HepG2 (cell line): ENCODE results near the gene SH2D6. TPM values are rescaled to one million over a fixed set of nuclear protein-coding genes. Genes with fewer than 3 reads are reported as not detected.
A peak's percentile ranks its signal among the peaks of the same experiment; 100 is the strongest.

Source experiments
- AHR ChIP-seq: IDR thresholded peaks from 2 replicates; pipeline ENCODE4 v1.6.1; 2018; ENCODE audit warnings: missing genetic modification reagents, missing compliant biosample characterization
- AKNA ChIP-seq: sonication (generic); formaldehyde crosslinking; IDR thresholded peaks from 2 replicates; pipeline ENCODE4 v1.4.0; 2020; ENCODE audit warnings: missing genetic modification reagents, borderline replicate concordance
- DMAP1 ChIP-seq: IDR thresholded peaks from 2 replicates; pipeline ENCODE4 v1.6.1; 2016
- ERF ChIP-seq: IDR thresholded peaks from 2 replicates; pipeline ENCODE4 v1.6.1; 2018; ENCODE audit warnings: missing biosample characterization, missing genetic modification reagents
- GATAD1 ChIP-seq: IDR thresholded peaks from 2 replicates; pipeline ENCODE4 v1.6.1; 2016; ENCODE audit warnings: missing genetic modification reagents, missing compliant biosample characterization
- KAT8 ChIP-seq: IDR thresholded peaks from 2 replicates; pipeline ENCODE4 v1.6.1; 2016; ENCODE audit warnings: missing genetic modification reagents, missing compliant biosample characterization
- SNAPC2 ChIP-seq: sonication (generic); formaldehyde crosslinking; IDR thresholded peaks from 2 replicates; pipeline ENCODE4 v1.8.1; 2022; ENCODE audit warnings: mild to moderate bottlenecking, missing genetic modification reagents
- SNRNP70 ChIP-seq: fragments of 200-400 bp; formaldehyde crosslinking; IDR thresholded peaks from 2 replicates; pipeline ENCODE4 v1.6.1; 2017; ENCODE audit warnings: mild to moderate bottlenecking, low read depth, low read length, moderate library complexity
- TRIM22 ChIP-seq: fragments of 450-650 bp; IDR thresholded peaks from 2 replicates; pipeline ENCODE4 v1.6.1; 2017
- ZBTB1 ChIP-seq: sonication (generic); formaldehyde crosslinking; IDR thresholded peaks from 2 replicates; pipeline ENCODE4 v1.4.0; 2020; ENCODE audit warnings: missing genetic modification reagents, borderline replicate concordance
- ZFX ChIP-seq: sonication (generic); formaldehyde crosslinking; IDR thresholded peaks from 2 replicates; pipeline ENCODE4 v1.4.0; 2020; ENCODE audit warnings: mild to moderate bottlenecking, low read depth, missing genetic modification reagents, moderate library complexity
- ZNF20 ChIP-seq: sonication (generic); formaldehyde crosslinking; IDR thresholded peaks from 2 replicates; pipeline ENCODE4 v1.4.0; 2020; ENCODE audit warnings: mild to moderate bottlenecking, moderate library complexity, missing genetic modification reagents
- ZNF274 ChIP-seq: sonication (generic); formaldehyde crosslinking; IDR thresholded peaks from 2 replicates; pipeline ENCODE4 v1.5.1; 2020; ENCODE audit warnings: mild to moderate bottlenecking, missing genetic modification reagents
- ZNF431 ChIP-seq: sonication (generic); formaldehyde crosslinking; IDR thresholded peaks from 2 replicates; pipeline ENCODE4 v1.9.0; 2022; ENCODE audit warnings: missing genetic modification reagents, low read depth, mild to moderate bottlenecking, borderline replicate concordance
- ZNF597 ChIP-seq: sonication (generic); formaldehyde crosslinking; IDR thresholded peaks from 2 replicates; pipeline ENCODE4 v1.5.0; 2020; ENCODE audit warnings: missing genetic modification reagents
- ZNF616 ChIP-seq: sonication (generic); formaldehyde crosslinking; IDR thresholded peaks from 2 replicates; pipeline ENCODE4 v1.5.0; 2020; ENCODE audit warnings: low read depth, mild to moderate bottlenecking, missing genetic modification reagents
- ZNF670 ChIP-seq: sonication (generic); formaldehyde crosslinking; IDR thresholded peaks from 2 replicates; pipeline ENCODE4 v1.8.0; 2022; ENCODE audit warnings: mild to moderate bottlenecking, missing genetic modification reagents, borderline replicate concordance
- ZNF724P ChIP-seq: sonication (generic); formaldehyde crosslinking; IDR thresholded peaks from 2 replicates; pipeline ENCODE4 v1.8.0; 2022; ENCODE audit warnings: missing genetic modification reagents, borderline replicate concordance
- ZNF883 ChIP-seq: sonication (generic); formaldehyde crosslinking; IDR thresholded peaks from 2 replicates; pipeline ENCODE4 v1.5.1; 2020; ENCODE audit warnings: mild to moderate bottlenecking, missing genetic modification reagents; ENCODE audit errors: not compliant biosample characterization
- polyA plus RNA-seq, 8 experiments: library from polyadenylated mRNA; depleted of rRNA in 3 of 8; stranded (reverse) in 7 of 8; unstranded in 1 of 8; fragments of >200 nt; fragmentation: Illumina TruSeq in 4 of 8; extraction: Trizol in 4 of 8; gene quantifications; 2 replicates each; pipeline versions ENCODE4 v1.2.1 to v1.2.3, GENCODE V29; 2011 to 2016; ENCODE audit warnings: low read depth in 4 of 8, missing spikeins in 1 of 8, mixed read lengths in 1 of 8; ENCODE audit not compliant: insufficient read depth in 1 of 8
- total RNA-seq, 5 experiments: library from RNA; depleted of rRNA; stranded (reverse); fragments of >200 nt; fragmentation: Illumina TruSeq; extraction: Trizol; gene quantifications; 2 replicates each; pipeline ENCODE4 v1.2.3, GENCODE V29; 2016; ENCODE audit warnings: low read depth in 1 of 5

The SH2D6 gene
- total and polyA plus RNA-seq, 2 of the 13 experiments (the other 11 are each of a cell fraction or from before 2014, with no cell fraction given): 0.11 to 0.26 TPM

- TF ChIP-seq DMAP1 (CRISPR knock-in tag) (peak; percentile 83), ZNF20 (peak; percentile 25; the same call in 1 of the 2 replicates), AKNA (CRISPR knock-in tag) (peak; percentile 4; the same call in 1 of the 2 replicates), GATAD1 (CRISPR knock-in tag) (peak; percentile 64), ERF (CRISPR knock-in tag) (peak; percentile 85), ZNF597 (no peak), ZNF274 (CRISPR knock-in tag) (peak; percentile 65; the same call in 1 of the 2 replicates), KAT8 (CRISPR knock-in tag) (peak; percentile 88), ZBTB1 (peak; percentile 76; the same call in 1 of the 2 replicates), AHR (peak; percentile 95), SNAPC2 (peak; percentile 84; the same call in 1 of the 2 replicates), ZNF883 (peak; percentile 35), ZFX (CRISPR knock-in tag) (peak; percentile 100), SNRNP70 (no peak), ZNF724P (CRISPR knock-in tag) (peak; percentile 85), TRIM22 (no peak), ZNF616 (peak; percentile 67; the same call in 1 of the 2 replicates), ZNF431 (CRISPR knock-in tag) (no peak; the same call in 1 of the 2 replicates), ZNF670 (CRISPR knock-in tag) (peak; percentile 95)
These were observed at the start of gene SH2D6 (continued) for GRCh38 chr2:85418132-85419008.
